Activated CD8-positive, alpha-beta memory T cell treated with anti-CD3 and anti-CD28 coated beads for 1 hour (primary cell): ENCODE data around the gene NDST1.

Source experiments
- DNase-seq, 2 donors: peaks; one replicate each; pipeline ENCODE4 v3.0.0-alpha.2; 2020; ENCODE audit warnings: low read depth in 1 of 2; ENCODE audit errors: extremely low read depth in 1 of 2

Gene NDST1

DNA sequence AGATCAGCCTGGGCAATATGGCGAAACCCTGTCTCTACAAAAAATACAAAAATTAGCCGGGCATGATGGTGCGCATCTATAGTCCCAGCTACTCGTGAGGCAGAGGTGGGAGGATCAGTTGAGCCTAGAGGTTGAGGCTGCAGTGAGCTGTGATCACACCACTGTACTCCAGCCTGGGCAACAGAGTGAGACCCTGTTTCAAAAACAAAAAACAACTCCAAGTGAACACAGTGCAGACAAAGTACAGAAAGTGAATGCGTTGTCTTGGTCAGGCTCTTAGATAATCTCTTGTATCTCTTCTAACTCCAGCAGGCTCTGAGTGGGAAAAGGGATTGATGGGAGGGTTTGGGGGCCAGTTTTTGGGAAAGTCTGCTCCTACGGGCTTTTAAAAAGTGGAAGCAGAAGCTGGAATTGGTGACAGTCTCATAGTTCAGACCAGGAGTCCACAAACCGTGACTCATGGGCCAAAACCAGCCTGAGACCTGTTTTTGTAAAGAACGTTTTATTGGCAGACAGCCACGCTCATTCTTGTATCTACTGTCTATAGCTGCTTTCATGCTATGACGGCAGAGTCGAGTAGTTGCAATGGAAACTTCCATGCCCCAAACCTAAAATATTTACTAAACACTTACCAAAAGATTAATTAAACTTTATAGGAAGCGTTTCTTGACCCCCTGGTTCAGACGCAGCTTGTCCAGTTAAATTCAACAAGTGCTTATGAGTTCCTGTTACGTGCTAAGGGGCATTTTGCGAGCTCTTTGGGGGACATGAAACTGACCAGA, 32.9 kb downstream of the NDST1 start:
- no peak for DNase-seq

DNA sequence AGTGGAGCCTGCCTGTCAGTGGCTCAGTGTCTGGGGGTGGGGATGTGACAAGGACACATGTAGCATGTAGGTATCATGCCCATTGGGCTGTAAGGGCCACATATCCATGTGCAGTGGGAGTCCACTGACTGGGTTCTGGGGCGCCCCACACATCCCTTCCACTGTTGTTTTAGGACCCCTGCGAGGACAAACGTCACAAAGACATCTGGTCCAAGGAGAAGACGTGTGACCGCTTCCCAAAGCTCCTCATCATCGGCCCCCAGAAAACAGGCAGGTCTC, 33.4 kb downstream of the NDST1 start:
- no peak for DNase-seq

DNA sequence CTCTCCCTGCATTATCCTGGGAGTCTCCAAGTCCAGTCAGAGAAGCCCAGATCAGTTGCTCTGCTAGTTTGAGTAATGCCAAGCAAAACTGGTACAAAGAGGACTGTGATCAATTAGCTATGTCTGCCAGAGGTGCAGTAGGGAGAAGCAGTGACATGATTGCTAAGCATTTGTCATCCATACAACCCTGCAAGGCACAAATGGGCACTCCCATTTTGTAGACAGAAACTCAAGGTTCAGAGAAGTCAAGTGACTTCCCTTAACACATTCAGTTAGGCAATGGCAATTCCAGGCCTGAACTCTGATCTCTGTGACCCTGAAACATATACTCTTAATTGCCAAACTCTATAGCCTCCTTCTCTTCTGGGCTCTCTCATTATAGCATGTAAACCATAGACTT, 34.0 kb downstream of the NDST1 start:
- no peak for DNase-seq

DNA sequence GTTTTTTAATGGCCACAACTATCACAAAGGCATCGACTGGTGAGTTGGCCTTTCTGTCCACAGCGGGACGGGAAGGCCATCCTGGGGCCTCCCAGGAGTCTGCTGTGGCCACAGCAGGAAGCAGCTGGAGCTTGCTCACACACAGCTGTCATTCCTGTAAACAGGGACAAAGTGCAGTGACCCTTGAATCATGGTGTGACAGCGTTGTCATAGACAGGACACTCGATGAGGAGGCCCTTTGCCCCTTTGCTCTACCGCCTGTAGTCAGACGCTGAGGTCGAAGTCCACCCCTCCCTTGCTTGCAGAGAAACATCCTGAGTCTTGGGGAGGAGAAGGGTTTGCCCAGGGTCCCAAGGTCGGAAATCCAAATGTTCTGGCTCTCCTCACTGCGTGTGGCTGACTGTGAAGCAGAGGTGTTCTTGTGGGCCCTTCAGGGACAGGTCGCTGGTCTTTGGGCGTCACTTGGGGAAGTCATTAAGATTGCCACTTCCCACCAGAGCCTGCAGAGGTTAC, 35.1 kb downstream of the NDST1 start:
- no peak for DNase-seq

DNA sequence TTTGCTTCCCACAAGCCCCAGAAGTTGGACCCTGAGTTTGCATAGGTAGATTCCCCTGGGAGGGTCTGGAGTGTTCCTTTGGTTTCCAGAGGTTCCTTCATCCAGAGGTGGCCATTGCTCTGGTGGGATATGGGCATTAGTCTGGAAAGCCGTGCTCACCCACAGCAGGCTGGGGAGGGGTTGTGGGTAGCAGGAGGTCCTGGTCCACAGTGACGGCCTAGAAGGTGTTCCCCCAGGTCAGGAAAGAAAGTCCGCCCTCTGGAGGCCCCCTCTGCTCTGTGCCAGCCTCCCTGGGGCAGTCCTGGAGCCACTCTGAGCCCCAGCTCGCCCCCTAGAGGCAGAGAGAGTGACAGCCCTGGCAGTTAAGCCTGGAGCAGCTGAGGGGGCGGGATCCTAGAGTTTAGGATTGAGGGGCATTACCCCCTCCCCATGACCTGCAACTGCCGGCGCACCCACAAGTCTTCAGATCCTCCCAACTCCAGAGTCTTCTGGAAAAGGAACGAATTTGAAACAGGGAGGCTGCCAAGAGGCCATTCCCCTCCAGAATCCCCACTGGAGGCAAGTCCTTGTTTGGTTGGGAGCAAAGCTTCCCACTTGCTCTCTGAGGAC, 36.8 kb downstream of the NDST1 start:
- DNase-seq, result peak; percentile 8 to 38

DNA sequence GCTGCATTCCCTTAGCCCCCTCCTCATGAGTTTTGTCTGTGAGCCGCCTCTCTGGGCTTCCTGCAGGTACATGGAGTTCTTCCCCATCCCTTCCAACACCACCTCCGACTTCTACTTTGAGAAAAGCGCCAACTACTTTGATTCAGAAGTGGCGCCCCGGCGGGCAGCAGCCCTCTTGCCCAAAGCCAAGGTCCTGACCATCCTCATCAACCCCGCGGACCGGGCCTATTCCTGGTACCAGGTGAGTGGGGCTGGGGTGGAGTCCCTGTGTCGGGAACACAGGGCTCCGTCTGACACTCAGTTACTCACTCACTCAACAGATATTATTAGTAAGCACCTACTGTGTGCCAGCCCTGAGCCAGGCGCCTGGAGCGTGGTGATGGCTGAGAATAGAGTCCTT, 37.3 kb downstream of the NDST1 start:
- DNase-seq, result no peak

DNA sequence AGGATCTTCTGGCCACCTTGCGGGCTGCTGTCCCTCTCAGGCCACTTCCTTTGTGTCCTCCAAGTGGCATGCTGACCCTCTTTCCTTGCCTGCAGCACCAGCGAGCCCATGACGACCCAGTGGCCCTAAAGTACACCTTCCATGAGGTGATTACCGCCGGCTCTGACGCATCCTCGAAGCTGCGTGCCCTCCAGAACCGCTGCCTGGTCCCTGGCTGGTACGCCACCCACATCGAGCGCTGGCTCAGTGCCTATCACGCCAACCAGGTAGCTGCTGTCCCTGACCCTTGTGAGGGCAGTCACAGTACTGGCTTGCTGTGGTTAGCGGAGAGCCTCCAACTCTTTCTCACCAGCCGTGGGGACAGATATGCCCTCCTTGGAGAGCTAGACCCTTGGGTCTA, 40.2 kb downstream of the NDST1 start:
- DNase-seq, result no peak

DNA sequence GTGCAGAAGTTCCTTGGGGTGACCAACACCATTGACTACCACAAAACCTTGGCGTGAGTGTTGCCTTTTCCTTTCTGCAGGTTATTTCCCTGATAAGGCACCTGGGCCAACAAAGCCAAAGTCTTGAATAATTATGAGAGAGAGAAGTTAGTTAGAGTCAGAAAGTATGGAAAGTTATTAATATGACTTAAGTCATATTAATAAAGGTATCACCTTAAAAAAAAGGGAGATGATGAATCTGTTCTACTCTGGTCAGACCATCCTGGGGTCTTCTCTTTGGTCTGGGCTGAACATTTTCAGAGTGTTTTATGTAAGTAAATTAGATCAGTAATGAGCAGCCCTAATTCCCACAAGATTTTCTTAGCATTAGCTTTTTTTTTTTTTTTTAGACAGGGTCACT, 41.8 kb downstream of the NDST1 start:
- no peak for DNase-seq

DNA sequence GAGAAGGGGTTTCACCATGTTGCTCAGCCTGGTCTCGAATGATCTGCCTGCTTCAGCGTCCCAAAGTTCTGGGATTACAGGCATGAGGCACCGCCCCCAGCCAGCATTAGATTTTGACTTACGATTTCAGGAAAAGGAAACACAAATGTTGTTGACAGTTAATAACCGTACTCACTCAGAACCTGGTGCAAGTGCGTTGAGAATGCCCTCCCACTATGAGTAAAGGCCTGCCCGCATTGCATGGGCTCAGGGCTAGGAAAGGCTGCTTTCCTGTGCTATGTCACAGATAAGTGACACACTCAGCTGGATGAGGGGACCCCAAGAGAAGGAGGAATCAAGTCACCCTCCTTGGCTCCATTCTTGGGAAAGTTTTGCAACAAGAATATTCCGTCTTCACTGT, 42.4 kb downstream of the NDST1 start:
- DNase-seq, result no peak

DNA sequence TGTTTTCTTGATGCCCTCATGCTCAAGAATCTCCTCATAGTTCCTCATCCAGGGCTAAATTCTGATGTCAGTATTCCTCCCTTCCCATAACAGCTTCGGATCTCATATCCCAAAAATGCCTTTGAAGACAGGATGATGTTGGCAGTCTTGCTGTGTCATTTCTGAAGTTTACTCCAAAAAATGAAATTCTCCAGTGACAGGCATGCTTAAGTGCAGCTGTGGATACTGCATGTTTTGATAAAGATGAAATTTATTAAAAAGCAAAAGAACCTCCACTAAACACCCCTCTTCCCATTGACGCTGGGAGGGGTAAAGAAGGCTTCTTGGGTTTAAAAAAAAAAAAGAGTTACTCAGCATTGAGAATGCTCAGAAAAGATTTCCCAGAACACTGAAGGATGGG, 43.1 kb downstream of the NDST1 start:
- DNase-seq, result no peak

DNA sequence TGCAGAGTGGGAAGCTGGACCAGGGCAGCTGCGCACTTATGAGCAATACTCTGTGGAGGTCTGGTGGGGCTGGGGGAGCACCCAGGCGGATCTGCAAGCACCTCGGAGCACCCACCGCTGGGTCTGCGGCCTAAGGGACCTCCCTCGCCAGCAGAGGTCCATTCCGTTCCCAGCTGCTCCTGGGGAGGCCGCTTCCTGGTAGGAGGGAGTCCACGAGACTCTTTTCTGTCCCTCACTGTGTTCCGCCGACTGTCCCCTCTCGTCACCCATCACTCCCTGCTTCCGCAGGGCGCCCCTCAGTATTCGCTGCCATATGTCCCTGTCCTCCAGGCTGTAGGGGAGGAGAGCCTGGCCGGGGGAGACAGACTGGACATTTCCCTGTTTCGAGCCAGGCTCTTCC, 45.5 kb downstream of the NDST1 start:
- no peak for DNase-seq

DNA sequence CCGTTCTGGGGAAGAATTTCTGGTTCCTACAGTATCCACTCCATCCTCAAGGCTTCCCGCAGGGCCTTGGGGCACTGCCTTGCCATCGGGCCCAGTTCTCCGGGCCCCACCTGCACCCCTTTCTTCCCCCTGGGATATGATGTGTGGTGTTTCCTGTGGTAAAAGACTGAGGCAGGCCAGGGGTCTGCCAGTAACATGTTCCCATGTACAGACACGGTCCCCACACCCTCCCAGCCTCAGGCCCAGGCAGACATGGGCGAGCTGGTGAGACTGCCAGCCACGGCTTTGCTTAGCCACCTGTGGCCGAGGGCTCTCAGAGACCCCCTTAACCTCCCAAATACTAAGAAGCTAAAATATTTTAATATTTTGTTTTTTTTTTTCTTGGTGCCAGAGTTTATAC, 46.0 kb downstream of the NDST1 start:
- no peak for DNase-seq

DNA sequence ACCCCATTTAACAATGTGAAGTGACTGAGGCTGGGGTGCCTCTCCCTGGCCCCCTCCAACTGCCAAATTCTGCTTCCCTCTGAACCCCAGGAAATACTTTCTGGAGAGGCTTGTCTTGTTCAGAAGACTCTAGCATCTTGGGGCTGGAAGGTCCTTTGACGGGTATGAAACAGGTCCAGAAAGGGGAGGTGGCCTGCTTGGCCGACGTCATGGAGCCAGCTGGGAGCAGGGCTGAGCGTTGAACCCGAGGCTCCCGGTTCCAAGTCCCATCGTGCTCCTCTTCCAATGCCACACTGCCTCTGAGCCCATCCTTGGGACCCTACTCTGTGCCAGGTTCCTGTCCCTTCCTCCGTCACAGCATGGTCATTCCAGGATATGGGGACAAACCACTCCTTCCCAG, 46.9 kb downstream of the NDST1 start:
- no peak for DNase-seq

DNA sequence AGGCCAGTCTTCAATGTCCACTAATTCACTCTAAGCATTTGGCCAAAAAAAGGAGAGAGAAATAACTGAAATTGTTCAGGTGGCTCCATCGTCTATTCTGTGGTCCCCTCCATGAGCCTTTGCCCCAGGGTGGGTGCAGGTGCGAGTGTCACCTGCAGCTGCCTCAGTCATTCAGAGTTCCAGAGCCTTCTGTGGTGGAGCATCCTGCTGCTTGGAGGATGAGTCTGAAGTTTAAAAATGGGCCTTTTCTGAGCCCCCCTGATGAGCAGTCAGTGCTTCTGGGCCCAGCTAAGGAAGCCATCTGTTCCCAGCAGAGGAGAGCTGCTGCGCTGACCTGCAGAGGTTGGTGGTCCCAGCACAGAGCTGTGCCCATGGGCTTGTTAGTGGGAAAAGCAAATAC, 48.2 kb downstream of the NDST1 start:
- DNase-seq, result no peak

DNA sequence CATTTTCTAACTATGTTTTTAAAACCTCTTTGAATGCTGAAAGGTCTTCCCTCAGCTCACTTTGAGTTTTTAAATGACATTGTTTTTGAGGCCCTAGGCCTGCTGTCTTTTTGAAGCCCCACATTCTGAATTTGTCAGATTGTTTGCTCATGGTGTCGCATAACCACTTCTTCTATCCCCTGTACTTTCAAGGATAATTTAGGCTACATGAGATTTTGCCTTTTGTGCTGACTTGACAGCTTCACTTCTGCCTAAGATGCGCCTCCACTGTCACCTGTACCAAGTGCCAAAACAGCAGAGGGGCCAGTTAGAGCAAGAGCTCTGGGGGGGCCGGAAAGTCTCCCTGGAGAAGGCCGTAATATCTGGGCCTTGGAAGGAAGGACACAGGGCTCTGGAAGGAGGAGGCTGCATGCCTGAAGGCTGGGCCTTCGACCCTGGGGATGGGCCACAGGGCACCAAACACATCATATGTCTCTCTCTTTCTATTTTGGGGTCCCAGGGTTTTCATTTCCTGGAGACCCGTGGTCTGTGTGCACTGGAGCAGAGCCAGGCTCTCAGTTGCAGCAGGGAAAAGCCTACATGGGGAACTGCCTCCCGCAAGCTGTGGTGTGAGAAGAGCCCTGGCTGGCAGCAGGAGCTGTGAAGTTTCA, 49.1 kb downstream of the NDST1 start:
- DNase-seq, result no peak

DNA sequence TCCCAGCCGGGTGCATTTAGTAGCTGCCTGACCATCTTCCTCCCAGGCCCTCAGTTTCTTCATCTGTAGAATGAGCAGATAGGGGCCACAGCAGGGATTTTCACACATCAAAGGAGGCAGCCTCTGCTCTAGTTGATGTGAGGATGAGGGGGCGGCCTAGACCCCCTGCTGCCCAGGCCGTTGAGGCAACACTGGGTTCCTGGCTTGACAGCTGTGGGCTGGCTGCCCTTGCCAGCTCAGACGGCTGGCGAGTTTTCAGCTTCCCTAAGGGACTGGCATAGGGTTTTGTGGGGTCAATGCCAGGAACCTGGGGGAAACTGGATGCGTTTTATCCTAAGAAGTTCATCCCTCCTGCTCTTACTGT, 49.6 kb downstream of the NDST1 start:
- no peak for DNase-seq

DNA sequence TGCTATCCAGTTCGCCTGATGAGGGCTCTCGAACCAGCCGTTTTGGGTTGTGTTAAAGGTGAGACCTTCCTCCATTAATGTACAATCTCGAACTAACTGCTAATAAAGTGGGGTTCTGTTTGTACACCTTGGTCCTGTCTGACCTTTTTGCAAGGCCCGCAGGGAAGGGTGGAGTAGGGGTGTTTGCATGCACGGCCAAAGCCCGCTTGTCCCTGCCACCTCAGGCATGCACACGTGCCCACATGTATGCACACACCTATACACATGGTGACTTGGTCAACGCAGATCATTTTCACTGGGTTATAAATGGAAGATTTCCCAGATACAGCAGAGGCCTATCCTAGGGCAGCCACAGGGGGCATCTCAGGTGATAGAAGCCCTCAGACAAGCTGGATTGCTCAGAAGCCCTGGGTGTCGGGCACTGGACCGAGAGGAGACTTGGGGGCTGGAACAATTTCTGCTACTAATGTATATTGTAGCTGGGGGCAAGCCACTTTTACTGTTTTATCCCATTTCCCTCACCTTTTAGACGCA, 50.2 kb downstream of the NDST1 start:
- DNase-seq, result no peak

DNA sequence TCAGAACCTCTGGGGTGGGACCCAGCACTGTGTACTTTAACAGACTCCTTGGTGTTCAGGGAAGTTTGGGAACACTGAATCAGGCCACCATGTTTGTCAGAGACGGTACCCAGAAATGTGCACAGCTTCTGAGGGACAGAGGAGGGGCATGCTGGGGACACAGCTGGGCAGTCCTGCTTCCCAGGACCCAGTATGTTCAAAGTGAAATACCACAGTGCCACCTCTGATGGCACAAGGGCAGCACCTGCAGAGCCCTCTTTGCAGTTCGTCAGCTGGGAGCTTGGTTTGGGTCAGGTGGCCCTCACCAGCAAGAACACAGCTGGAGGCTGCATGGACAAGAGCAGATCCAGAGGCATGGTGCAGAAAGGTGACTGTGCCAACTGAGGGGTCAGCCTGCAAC, 51.2 kb downstream of the NDST1 start:
- DNase-seq, result no peak

DNA sequence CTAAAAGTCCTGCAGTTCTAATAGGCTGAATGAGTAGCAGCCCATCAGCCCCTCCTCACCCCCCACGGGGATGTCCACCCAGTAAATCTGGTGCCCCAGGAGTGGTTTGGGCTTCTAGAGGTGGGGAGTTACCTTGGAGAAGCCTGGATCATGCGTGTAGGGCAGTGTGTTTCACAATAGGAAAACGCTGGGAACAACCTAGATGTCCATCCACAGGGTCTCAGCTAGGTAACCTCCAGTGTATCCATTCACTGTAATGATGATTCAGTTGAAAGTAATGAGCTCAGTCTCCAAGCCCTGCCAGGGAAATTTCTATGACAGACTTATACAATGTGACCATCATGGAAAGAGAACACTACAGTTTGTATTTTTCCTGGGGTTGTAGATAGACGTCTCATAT, 51.8 kb downstream of the NDST1 start:
- no peak for DNase-seq

DNA sequence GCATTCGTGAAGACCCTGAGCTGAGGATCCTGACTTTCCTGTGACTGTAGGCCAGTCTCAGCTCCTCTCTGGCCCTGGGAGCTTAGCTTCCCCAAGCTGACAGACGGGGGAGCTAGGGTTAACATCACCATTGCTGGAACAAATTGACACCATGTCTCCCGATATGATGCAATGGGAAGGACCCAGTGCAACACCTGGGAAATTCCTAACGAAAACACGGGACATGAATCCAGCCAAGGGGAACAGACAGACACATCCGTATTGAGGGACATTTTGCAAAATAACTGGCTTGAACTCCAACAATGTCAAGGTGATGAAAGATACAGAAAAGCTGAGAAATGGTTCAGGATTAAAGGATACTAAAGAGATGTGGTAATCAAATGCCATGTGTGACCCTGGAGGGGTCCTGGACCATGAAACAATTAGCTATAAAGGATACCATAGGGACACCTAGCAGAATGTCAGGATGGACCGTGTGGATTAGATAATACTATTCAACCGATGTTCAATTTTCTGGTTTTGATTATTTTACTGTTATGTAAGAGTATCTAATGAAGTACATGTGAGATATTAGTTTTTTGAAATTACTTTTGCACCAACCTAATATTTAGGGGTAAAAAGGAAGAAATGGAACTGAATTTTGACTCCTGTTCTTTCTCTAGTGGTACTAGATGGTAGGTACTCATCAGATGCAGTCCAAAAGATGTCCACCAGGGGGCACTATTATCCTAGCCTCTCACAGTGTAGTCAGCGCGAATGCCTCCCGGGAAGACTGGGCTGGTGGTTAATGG, 52.7 kb downstream of the NDST1 start:
- DNase-seq, result peak; percentile 58 to 73

DNA sequence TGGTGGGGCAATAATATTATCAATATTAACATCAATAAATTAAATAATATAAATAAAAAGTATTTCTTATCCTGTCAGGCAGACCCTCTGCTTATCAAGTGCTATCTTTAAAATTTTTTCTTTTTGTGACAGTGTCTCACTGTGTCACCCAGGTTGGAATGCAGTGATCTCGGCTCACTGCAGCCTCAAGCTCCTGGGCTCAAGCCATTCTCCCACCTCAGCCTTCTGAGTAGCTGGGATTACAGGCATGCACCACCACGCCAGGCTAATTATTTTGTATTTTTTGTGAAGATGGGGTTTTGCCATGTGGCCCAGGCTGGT, 53.2 kb downstream of the NDST1 start:
- DNase-seq, result no peak
